IPS-11a (cell line): ENCODE measurements around the gene SIVA1.

ENCODE experiments used
- H3K4me3 ChIP-seq: one replicate; pipeline ENCODE4 v1.5.1; 2013; ENCODE audit warnings: low read depth, low read length, control low read depth

The SIVA1 gene

GRCh38 chr14:104806625-104807465 is 53.9 kb downstream of the SIVA1 start:
- H3K4me3 ChIP-seq: no peak overlapping the region

GRCh38 chr14:104808456-104808855 is 55.5 kb downstream of the SIVA1 start:
- H3K4me3 ChIP-seq: no peak overlapping the region
